ENCODE measurements around the gene SLC22A23. TPM values are rescaled to one million over a fixed set of nuclear protein-coding genes. Genes with fewer than 3 reads are reported as not detected.

Gene SLC22A23
- total and polyA plus RNA-seq, 4 donors = 4.9 to 45.4 (median 19.7) TPM

DNA sequence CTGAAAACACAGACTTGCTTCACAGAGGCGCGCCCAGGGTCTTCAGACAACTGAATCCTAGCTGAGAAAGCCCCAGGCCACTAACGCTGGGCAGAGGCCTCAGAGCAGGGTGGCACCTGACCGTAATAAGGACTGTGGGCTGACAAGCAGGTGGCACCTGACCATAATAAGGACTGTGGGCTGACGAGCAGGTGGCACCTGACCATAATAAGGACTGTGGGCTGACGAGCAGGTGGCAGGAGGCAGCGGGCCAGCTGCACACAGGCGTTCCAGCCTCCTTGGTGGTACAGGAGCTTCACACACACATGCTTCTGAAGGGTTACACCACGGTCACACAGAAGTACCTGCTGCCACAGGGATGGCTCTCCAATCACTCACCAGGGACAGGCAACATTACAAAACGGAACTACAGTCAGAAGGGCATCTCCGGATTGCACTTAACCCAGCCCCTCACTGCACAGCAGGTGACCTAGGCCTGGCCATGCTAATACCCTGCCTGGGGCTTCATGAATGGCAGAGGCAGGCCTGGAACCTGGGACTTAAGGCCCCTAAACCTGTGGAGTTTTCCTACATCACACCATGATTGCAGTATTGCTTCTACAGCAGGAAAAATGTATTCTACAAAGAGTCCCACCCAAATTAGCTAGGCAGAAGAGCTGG, 147.3 kb downstream of the SLC22A23 start:
- Histone ChIP-seq H3K9ac (ENCODE audit: low read depth in 1 of 2, low read length in 2 of 2) (no peak overlapping the region), H3K36me3 (ENCODE audit: control insufficient read depth in 4 of 4, insufficient read depth in 3 of 4, low read depth in 1 of 4, low read length in 3 of 4) (peaks cover 1 to 20% (median 13%) of the 10 kb centered on the region in 4 donors), H3K4me1 (ENCODE audit: control insufficient read depth in 4 of 4, insufficient read depth in 4 of 4, low read length in 3 of 4) (no peaks in the 10 kb centered on the region), H3K4me3 (ENCODE audit: low read depth in 1 of 3, low read length in 3 of 3) (no peak overlapping the region), H3K27ac (ENCODE audit: low read depth in 1 of 2, low read length in 2 of 2) (no peak overlapping the region), H3K27me3 (ENCODE audit: control insufficient read depth in 4 of 4, insufficient read depth in 4 of 4, low read length in 3 of 4) (no peaks in the 10 kb centered on the region), H3K9me3 (ENCODE audit: control insufficient read depth in 4 of 4, low read length in 3 of 4) (no peaks in the 10 kb centered on the region)
- no peak for DNase-seq (ENCODE audit: low spot score)
- 86% methylated on average over 11 of the region's 11 CpGs for WGBS
- TF ChIP-seq TAF1 (conservative IDR thresholded peaks at IDR 0.05) (no peak), FOXA1 (IDR thresholded peaks at IDR 0.05) (no peak), HNF4G (IDR thresholded peaks at IDR 0.05) (no peak), RXRA (IDR thresholded peaks at IDR 0.05) (no peak), JUND (IDR thresholded peaks at IDR 0.05) (no peak), REST (IDR thresholded peaks at IDR 0.05) (no peak), FOXA2 (IDR thresholded peaks at IDR 0.05) (no peak)

- Histone ChIP-seq H3K9ac (ENCODE audit: low read depth in 1 of 2, low read length in 2 of 2) (no peak overlapping the region), H3K4me1 (ENCODE audit: control insufficient read depth in 4 of 4, insufficient read depth in 4 of 4, low read length in 3 of 4) (no peaks in the 10 kb centered on the region), H3K4me3 (ENCODE audit: low read depth in 1 of 3, low read length in 3 of 3) (no peak overlapping the region), H3K27me3 (ENCODE audit: control insufficient read depth in 4 of 4, insufficient read depth in 4 of 4, low read length in 3 of 4) (no peaks in the 10 kb centered on the region), H3K36me3 (ENCODE audit: control insufficient read depth in 4 of 4, insufficient read depth in 3 of 4, low read depth in 1 of 4, low read length in 3 of 4) (peaks cover 1 to 24% (median 13%) of the 10 kb centered on the region in 4 donors), H3K9me3 (ENCODE audit: control insufficient read depth in 4 of 4, low read length in 3 of 4) (no peaks in the 10 kb centered on the region), H3K27ac (ENCODE audit: low read depth in 1 of 2, low read length in 2 of 2) (no peak overlapping the region)
- 92% methylated on average over 10 of the region's 10 CpGs for WGBS
- TF ChIP-seq YY1 (IDR thresholded peaks at IDR 0.05) (no peak), HNF4A (conservative IDR thresholded peaks at IDR 0.05) (no peak), SP1 (IDR thresholded peaks at IDR 0.05) (no peak), ZBTB33 (IDR thresholded peaks at IDR 0.05) (no peak), HNF4G (IDR thresholded peaks at IDR 0.05) (no peak), FOXA1 (IDR thresholded peaks at IDR 0.05) (no peak), REST (IDR thresholded peaks at IDR 0.05) (no peak), TAF1 (conservative IDR thresholded peaks at IDR 0.05) (no peak), RXRA (IDR thresholded peaks at IDR 0.05) (no peak), RAD21 (IDR thresholded peaks at IDR 0.05) (no peak), FOXA2 (IDR thresholded peaks at IDR 0.05) (no peak)
- TF ChIP-seq, protein P1, sequence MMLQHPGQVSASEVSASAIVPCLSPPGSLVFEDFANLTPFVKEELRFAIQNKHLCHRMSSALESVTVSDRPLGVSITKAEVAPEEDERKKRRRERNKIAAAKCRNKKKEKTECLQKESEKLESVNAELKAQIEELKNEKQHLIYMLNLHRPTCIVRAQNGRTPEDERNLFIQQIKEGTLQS (IDR thresholded peaks at IDR 0.05) = no peak
- TF ChIP-seq, protein P2, sequence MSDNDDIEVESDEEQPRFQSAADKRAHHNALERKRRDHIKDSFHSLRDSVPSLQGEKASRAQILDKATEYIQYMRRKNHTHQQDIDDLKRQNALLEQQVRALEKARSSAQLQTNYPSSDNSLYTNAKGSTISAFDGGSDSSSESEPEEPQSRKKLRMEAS (IDR thresholded peaks at IDR 0.05) = no peak
- no peak for DNase-seq (ENCODE audit: low spot score)
Measured at GRCh38 chr6:3308106-3308505, 148.7 kb downstream of the SLC22A23 start.
